MM.1S (cell line): ENCODE data around the gene SLC18A3.

Experiments
- EZH2 ChIP-seq: fragments of 300-600 bp; sonication (generic); optimal IDR thresholded peaks from 2 replicates; pipeline ENCODE3; 2017; ENCODE audit warnings: low read depth, mild to moderate bottlenecking, antibody characterized with exemption, low read length, mixed read lengths
- TF ChIP-seq, protein P1 (sequence below): fragments of 300-600 bp; sonication (generic); IDR thresholded peaks from 2 replicates; pipeline ENCODE4 v1.5.1; 2016; ENCODE audit warnings: antibody characterized with exemption, low read length, mixed read lengths

DNA sequence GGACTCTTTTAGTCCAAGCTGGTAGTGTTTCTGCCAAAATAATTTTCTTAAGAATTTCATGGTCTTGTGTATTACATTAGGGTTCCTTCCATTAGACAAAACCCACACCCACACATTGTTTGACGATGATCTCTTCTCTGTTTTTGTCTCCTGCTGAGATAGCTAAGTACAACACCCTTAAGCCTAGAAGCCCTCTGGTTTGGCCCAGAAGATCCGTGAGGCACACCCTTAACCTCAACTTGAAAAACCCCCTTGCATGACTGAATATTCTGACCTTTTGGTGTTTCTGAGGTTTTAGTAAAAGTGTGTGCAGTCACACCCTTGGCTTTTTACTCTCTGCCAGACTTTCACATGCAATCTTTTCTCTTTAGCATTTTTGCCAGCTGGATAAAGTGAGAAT is 41.9 kb upstream of the SLC18A3 start:
- TF ChIP-seq, protein P1, sequence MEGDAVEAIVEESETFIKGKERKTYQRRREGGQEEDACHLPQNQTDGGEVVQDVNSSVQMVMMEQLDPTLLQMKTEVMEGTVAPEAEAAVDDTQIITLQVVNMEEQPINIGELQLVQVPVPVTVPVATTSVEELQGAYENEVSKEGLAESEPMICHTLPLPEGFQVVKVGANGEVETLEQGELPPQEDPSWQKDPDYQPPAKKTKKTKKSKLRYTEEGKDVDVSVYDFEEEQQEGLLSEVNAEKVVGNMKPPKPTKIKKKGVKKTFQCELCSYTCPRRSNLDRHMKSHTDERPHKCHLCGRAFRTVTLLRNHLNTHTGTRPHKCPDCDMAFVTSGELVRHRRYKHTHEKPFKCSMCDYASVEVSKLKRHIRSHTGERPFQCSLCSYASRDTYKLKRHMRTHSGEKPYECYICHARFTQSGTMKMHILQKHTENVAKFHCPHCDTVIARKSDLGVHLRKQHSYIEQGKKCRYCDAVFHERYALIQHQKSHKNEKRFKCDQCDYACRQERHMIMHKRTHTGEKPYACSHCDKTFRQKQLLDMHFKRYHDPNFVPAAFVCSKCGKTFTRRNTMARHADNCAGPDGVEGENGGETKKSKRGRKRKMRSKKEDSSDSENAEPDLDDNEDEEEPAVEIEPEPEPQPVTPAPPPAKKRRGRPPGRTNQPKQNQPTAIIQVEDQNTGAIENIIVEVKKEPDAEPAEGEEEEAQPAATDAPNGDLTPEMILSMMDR: no peak
- no peak for TF ChIP-seq EZH2
